SK-N-SH treated with all-trans-retinoic acid at 6 μM for 48 hours (cell line): ENCODE measurements around the gene IGSF9.

Experiments
- ATAC-seq: fragments of 200-7000 bp; cut with Tn5 transposase; 3 replicates; pipeline ENCODE4 v1.9.1; 2020; ENCODE audit warnings: mild to moderate bottlenecking, moderate library complexity
- ARNTL ChIP-seq: fragments of 450-650 bp; formaldehyde crosslinking; IDR thresholded peaks from 2 replicates; pipeline ENCODE4 v1.5.0; 2020; ENCODE audit warnings: low read depth, mild to moderate bottlenecking, moderate library complexity, borderline replicate concordance
- CREB5 ChIP-seq: fragments of 250-450 bp; sonication (Bioruptor Pico); IDR thresholded peaks from 2 replicates; pipeline ENCODE4 v1.5.1; 2020; ENCODE audit warnings: low read depth, mild to moderate bottlenecking, moderate library complexity
- GLIS3 ChIP-seq: fragments of 250-450 bp; sonication (Bioruptor Pico); IDR thresholded peaks from 2 replicates; pipeline ENCODE4 v1.5.0; 2020; ENCODE audit warnings: mild to moderate bottlenecking, moderate library complexity
- ISL1 ChIP-seq: fragments of 250-450 bp; sonication (Bioruptor Pico); IDR thresholded peaks from 2 replicates; pipeline ENCODE4 v2.1.2; 2022; ENCODE audit warnings: mild to moderate bottlenecking, moderate library complexity
- OSR1 ChIP-seq: fragments of 250-450 bp; sonication (Bioruptor Pico); IDR thresholded peaks from 2 replicates; pipeline ENCODE4 v1.8.0; 2022; ENCODE audit warnings: moderate library complexity, mild to moderate bottlenecking, inconsistent platforms
- PPARA ChIP-seq: fragments of 250-450 bp; sonication (Bioruptor Pico); IDR thresholded peaks from 2 replicates; pipeline ENCODE4 v1.5.0; 2020; ENCODE audit warnings: mild to moderate bottlenecking, borderline replicate concordance
- RARB ChIP-seq: fragments of 250-450 bp; sonication (Bioruptor Pico); IDR thresholded peaks from 2 replicates; pipeline ENCODE4 v1.8.0; 2021; ENCODE audit warnings: mild to moderate bottlenecking, moderate library complexity
- SNAI2 ChIP-seq: fragments of 250-450 bp; sonication (Bioruptor Pico); IDR thresholded peaks from 2 replicates; pipeline ENCODE4 v1.5.0; 2020; ENCODE audit warnings: mild to moderate bottlenecking, moderate library complexity
- TOX ChIP-seq: fragments of 250-450 bp; sonication (Bioruptor Pico); IDR thresholded peaks from 2 replicates; pipeline ENCODE4 v1.8.0; 2021; ENCODE audit warnings: mild to moderate bottlenecking, moderate library complexity, borderline replicate concordance
- ZC3H10 ChIP-seq: fragments of 250-450 bp; sonication (Bioruptor Pico); IDR thresholded peaks from 2 replicates; pipeline ENCODE4 v1.5.1; 2021; ENCODE audit warnings: mild to moderate bottlenecking, moderate library complexity
- ZFP30 ChIP-seq: fragments of 450-650 bp; formaldehyde crosslinking; IDR thresholded peaks from 2 replicates; pipeline ENCODE4 v1.5.0; 2022; ENCODE audit warnings: mild to moderate bottlenecking, moderate library complexity
- ZNF70 ChIP-seq: fragments of 450-650 bp; formaldehyde crosslinking; IDR thresholded peaks from 2 replicates; pipeline ENCODE4 v1.5.0; 2020; ENCODE audit warnings: mild to moderate bottlenecking, moderate library complexity
- ZNF8 ChIP-seq: fragments of 450-650 bp; formaldehyde crosslinking; IDR thresholded peaks from 2 replicates; pipeline ENCODE4 v1.5.0; 2020; ENCODE audit warnings: mild to moderate bottlenecking, moderate library complexity
- TF ChIP-seq, protein P1 (sequence below): fragments of 250-450 bp; sonication (Bioruptor Pico); IDR thresholded peaks from 2 replicates; pipeline ENCODE4 v1.8.0; 2021; ENCODE audit warnings: low read depth, mild to moderate bottlenecking, moderate library complexity, borderline replicate concordance
- TF ChIP-seq, protein P2 (sequence below): fragments of 250-450 bp; sonication (Bioruptor Pico); IDR thresholded peaks from 2 replicates; pipeline ENCODE4 v1.8.0; 2020; ENCODE audit warnings: mild to moderate bottlenecking, moderate library complexity, borderline replicate concordance
- TF ChIP-seq, protein P3 (sequence below): fragments of 250-450 bp; sonication (Bioruptor Pico); IDR thresholded peaks from 2 replicates; pipeline ENCODE4 v1.5.1; 2021; ENCODE audit warnings: mild to moderate bottlenecking, moderate library complexity
- TF ChIP-seq, protein P4 (sequence below): fragments of 250-450 bp; sonication (Bioruptor Pico); IDR thresholded peaks from 2 replicates; pipeline ENCODE4 v1.5.0; 2020; ENCODE audit warnings: mild to moderate bottlenecking, moderate library complexity

The IGSF9 gene

DNA sequence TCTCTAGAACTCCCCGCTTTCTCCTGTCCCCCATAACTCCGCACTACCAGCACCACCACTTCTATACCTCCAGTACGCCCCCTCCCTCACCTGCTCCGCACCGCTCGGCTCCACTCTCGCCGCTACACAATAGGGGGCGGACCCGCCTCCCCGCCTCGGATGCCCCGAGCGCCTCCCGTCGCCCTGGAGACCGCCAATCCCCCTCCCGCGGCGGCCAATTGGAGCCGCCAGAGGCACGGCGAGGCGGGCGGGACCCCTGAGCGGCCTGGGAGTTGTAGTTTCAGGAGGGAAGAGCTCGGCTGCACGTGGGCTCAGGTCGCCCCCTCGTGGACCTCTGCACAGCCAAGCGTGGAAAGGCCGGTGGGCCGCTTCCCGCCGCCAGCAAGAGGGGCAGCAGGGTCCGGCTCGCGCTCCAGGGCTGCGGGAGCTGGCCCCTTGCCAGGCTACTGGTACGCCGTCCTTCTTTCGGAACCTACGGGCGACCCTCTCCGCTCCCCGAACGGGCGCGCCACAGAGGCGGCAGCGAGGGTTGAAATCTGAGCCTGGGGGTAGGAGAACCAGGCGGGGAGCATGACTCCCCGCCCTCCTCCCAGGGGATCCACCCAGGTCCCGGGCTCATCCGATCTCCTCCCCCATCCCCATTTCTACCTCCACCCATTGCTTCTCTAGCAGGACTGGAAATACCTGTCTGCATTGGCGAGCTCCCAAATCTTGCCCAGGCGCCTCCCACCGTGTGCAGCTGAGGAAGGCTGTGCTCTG, at the start of gene IGSF9:
Gene IGSF9, minus strand, starts transcription at position 131 of the 759 bp plus-strand sequence. CDS start 2,159 bp downstream, outside the sequence.
- TF ChIP-seq ZNF8 (peak; percentile 46; the same call in 1 of the 2 replicates), ZFP30 (CRISPR knock-in tag) (no peak)
- peak; percentile 97 for ATAC-seq

- no peak for TF ChIP-seq ZNF70 (CRISPR knock-in tag)
- TF ChIP-seq CREB5 (CRISPR knock-in tag): no peak
- no peak for TF ChIP-seq PPARA (CRISPR knock-in tag)
- TF ChIP-seq GLIS3 (CRISPR knock-in tag): no peak
- no peak for ATAC-seq
Observed at GRCh38 chr1:159994896-159995295, 49.5 kb upstream of the IGSF9 start.

GRCh38 chr1:159993911-159994310, 48.5 kb upstream of the IGSF9 start:
- ATAC-seq: no peak
- TF ChIP-seq, protein P1, sequence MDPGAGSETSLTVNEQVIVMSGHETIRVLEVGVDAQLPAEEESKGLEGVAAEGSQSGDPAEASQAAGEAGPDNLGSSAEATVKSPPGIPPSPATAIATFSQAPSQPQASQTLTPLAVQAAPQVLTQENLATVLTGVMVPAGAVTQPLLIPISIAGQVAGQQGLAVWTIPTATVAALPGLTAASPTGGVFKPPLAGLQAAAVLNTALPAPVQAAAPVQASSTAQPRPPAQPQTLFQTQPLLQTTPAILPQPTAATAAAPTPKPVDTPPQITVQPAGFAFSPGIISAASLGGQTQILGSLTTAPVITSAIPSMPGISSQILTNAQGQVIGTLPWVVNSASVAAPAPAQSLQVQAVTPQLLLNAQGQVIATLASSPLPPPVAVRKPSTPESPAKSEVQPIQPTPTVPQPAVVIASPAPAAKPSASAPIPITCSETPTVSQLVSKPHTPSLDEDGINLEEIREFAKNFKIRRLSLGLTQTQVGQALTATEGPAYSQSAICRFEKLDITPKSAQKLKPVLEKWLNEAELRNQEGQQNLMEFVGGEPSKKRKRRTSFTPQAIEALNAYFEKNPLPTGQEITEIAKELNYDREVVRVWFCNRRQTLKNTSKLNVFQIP (CRISPR knock-in tag): no peak
- TF ChIP-seq CREB5 (CRISPR knock-in tag) (no peak), TOX (CRISPR knock-in tag) (no peak), ZNF70 (CRISPR knock-in tag) (no peak), ZC3H10 (CRISPR knock-in tag) (no peak), SNAI2 (CRISPR knock-in tag) (no peak)
- TF ChIP-seq, all 23 proteins: peak for 0

DNA sequence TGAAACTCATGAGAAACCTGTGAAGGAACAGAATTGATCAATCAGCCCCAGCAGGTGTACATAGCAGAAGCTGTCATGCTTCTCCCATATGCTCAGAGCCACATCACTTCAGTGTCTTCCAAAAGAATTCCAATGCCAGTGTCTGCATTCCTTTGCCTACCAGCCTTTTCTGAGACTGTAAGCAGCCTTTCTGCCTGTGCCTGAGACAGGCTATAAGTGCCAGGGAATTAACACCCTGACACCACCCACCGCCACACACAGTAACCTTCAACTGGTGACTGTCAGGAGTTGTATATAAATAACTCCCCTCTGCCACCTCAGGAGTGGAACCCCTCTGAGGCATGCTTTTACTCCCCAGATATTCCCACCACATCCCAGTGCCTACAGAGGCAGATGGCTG, 46.7 kb upstream of the IGSF9 start:
- ATAC-seq: peak; percentile 58
- TF ChIP-seq ISL1 (CRISPR knock-in tag): no peak
- TF ChIP-seq, protein P2, sequence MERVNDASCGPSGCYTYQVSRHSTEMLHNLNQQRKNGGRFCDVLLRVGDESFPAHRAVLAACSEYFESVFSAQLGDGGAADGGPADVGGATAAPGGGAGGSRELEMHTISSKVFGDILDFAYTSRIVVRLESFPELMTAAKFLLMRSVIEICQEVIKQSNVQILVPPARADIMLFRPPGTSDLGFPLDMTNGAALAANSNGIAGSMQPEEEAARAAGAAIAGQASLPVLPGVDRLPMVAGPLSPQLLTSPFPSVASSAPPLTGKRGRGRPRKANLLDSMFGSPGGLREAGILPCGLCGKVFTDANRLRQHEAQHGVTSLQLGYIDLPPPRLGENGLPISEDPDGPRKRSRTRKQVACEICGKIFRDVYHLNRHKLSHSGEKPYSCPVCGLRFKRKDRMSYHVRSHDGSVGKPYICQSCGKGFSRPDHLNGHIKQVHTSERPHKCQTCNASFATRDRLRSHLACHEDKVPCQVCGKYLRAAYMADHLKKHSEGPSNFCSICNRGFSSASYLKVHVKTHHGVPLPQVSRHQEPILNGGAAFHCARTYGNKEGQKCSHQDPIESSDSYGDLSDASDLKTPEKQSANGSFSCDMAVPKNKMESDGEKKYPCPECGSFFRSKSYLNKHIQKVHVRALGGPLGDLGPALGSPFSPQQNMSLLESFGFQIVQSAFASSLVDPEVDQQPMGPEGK (CRISPR knock-in tag): no peak
- TF ChIP-seq, protein P3, sequence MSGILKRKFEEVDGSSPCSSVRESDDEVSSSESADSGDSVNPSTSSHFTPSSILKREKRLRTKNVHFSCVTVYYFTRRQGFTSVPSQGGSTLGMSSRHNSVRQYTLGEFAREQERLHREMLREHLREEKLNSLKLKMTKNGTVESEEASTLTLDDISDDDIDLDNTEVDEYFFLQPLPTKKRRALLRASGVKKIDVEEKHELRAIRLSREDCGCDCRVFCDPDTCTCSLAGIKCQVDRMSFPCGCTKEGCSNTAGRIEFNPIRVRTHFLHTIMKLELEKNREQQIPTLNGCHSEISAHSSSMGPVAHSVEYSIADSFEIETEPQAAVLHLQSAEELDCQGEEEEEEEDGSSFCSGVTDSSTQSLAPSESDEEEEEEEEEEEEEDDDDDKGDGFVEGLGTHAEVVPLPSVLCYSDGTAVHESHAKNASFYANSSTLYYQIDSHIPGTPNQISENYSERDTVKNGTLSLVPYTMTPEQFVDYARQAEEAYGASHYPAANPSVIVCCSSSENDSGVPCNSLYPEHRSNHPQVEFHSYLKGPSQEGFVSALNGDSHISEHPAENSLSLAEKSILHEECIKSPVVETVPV (CRISPR knock-in tag): no peak
- TF ChIP-seq GLIS3 (CRISPR knock-in tag): no peak
- TF ChIP-seq CREB5 (CRISPR knock-in tag): no peak
- no peak for TF ChIP-seq ARNTL
- TF ChIP-seq, all 23 proteins: peak for 0

DNA sequence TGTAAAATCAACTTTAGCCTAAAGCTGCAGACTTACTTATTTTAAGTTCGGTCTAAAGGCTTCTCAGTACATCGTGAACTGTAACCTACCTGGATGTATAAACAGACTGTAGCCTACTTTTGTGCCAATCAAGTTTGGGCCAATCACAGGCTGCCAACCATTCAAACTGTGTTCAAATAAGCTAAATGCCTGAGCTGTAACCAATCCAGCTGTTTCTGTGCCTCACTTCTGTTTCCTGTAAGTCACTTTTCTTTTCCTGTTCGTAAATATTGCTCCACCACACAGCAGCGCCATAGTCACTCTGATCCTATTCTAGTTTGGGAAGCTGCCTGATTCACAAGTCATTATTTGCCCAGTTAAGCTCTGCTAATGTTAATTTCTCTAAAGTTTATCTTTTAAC, 46.1 kb upstream of the IGSF9 start:
- no peak for ATAC-seq
- TF ChIP-seq RARB (CRISPR knock-in tag): no peak
- no peak for TF ChIP-seq GLIS3 (CRISPR knock-in tag)
- TF ChIP-seq, protein P4, sequence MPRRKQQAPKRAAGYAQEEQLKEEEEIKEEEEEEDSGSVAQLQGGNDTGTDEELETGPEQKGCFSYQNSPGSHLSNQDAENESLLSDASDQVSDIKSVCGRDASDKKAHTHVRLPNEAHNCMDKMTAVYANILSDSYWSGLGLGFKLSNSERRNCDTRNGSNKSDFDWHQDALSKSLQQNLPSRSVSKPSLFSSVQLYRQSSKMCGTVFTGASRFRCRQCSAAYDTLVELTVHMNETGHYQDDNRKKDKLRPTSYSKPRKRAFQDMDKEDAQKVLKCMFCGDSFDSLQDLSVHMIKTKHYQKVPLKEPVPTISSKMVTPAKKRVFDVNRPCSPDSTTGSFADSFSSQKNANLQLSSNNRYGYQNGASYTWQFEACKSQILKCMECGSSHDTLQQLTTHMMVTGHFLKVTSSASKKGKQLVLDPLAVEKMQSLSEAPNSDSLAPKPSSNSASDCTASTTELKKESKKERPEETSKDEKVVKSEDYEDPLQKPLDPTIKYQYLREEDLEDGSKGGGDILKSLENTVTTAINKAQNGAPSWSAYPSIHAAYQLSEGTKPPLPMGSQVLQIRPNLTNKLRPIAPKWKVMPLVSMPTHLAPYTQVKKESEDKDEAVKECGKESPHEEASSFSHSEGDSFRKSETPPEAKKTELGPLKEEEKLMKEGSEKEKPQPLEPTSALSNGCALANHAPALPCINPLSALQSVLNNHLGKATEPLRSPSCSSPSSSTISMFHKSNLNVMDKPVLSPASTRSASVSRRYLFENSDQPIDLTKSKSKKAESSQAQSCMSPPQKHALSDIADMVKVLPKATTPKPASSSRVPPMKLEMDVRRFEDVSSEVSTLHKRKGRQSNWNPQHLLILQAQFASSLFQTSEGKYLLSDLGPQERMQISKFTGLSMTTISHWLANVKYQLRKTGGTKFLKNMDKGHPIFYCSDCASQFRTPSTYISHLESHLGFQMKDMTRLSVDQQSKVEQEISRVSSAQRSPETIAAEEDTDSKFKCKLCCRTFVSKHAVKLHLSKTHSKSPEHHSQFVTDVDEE: no peak
- TF ChIP-seq ARNTL: no peak
- no peak for TF ChIP-seq OSR1 (CRISPR knock-in tag)
- no peak for TF ChIP-seq CREB5 (CRISPR knock-in tag)
- TF ChIP-seq, protein P2 (CRISPR knock-in tag): no peak
